HG03378 (cell line): Measurements from ENCODE around the gene EIF2B4.
"Not testable (repeated sequence)": the region's sequence is repeated elsewhere in the genome, so short reads cannot be mapped to it uniquely, and the experiment has no call there.

Experiments
- ATAC-seq: cut with Tn5 transposase; IDR thresholded peaks from one replicate; pipeline ENCODE4 v1.9.1; 2021; ENCODE audit warnings: mild to moderate bottlenecking, moderate library complexity; ENCODE audit not compliant: unreplicated experiment

The EIF2B4 gene

DNA sequence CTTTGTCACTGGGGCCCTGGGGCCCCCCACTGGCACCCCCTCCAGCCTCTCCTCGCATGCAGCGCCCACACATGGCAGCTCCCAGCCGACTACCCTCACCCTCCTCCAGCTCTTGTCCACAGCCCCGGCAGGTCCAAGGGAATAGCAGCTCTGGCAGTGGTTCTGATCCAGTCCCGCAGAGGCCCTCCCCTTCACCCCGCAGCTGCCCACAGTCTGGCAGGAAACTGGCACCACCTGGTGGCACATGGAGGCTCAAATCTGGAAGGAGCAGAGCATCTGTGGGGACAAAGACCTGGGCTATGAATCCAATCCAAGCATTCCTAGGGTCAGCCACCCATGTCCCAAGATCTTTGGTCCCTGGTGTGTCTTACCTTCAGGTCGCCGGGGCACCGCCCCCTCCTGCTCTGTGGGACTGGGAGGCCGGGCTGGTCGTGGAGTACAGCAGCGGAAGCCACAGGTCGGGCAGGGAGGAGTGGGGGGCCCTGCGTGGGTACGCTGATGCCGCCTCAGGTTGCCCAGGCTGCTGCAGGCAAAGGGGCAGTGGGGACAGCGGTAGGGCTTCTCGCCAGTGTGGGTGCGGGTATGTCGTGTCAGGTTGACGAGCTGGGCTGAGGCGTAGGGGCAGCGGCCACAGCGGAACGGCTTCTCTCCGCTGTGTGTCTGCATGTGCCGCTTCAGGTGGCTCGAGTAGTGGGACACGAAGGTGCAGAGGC, 8.1 kb upstream of the EIF2B4 start:
- ATAC-seq, result no peak

DNA sequence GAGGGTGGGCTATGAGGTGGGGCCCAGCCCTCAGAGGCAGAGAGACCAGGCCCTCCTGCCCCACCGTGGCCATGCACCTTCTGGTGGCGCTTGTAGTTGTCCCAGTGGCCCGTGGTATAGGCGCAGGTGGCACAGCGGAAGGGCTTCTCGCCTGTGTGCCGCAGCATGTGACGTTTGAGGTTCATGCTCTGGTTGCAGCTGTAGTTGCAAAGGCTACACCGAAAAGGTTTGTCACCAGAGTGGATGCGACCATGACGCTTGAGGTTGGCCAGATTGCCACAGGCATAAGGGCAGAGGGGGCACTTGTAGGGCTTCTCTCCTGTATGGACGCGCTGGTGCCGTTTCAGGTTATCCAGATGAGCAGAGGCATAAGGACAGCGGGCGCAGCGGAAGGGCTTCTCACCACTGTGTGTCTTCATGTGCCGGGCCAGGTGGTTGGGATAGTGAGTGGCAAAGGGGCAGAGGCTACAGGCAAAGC, 7.5 kb upstream of the EIF2B4 start:
- ATAC-seq, result no peak

DNA sequence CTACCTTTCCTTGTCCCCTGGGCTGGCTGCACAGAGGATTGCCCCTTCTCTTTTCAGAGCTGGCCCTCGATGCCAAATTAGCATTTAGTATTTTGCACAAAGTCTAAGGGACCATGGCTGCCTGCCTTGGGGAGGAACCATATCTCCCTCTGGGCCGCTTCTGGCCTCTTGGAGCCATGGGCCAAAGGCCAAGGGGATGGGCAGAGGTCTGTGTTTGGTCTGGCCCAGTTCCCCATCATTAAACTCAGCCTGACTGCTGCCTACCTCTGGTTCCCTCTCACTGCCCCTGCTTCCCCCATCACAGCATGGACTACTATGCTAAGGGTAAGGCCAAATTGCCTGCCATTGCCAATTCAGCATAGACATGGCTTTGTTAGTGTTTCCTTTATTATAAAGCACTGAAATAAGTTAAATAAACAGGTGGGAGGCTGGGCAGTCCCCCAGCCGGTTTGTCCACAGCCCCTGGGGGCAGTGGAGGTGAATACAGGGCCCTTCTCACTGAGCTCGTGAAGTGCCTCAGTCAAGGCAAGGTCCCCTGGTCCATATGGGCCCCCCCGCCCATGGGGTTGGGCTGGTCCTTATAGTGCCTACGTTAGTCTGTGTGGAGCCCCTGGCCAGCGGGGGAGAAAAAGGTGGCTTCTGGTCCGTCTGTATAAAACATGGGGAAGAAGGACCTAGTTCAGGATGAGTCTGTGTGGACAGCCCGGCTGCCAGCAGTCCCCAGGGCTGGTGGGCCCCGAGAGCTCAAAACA, 6.9 kb upstream of the EIF2B4 start:
- ATAC-seq, result no peak

DNA sequence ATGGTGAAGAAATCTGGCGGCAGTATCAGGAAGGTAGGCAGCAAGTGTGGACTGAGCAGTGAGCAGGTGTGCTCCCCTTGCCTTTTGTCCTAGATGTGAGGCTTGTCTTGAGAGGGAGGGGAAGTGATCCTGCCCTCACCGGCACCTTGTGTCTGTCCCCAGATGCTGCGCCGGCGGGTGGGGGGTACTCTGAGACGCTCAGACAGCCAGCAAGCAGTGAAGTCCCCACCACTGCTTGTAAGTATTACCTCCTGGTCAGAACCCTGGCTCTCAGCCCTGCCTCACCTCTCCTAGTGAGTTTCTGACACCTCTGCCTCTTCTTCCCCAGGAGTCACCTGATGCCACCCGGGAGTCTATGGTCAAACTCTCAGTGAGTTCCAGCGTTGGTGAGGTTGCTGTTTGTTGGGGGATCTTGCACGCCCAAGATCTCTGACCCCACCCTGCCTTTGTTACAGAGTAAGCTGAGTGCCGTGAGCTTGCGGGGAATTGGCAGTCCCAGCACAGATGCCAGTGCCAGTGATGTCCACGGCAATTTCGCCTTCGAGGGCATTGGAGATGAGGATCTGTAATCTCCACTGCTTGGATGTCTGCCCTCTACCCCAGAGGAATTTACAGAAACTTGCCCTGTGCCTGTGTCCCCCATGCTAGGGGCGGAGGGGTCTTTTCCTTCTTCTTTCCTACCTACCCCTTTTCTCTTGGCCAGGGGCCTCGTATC, 6.2 kb upstream of the EIF2B4 start:
- no peak for ATAC-seq

DNA sequence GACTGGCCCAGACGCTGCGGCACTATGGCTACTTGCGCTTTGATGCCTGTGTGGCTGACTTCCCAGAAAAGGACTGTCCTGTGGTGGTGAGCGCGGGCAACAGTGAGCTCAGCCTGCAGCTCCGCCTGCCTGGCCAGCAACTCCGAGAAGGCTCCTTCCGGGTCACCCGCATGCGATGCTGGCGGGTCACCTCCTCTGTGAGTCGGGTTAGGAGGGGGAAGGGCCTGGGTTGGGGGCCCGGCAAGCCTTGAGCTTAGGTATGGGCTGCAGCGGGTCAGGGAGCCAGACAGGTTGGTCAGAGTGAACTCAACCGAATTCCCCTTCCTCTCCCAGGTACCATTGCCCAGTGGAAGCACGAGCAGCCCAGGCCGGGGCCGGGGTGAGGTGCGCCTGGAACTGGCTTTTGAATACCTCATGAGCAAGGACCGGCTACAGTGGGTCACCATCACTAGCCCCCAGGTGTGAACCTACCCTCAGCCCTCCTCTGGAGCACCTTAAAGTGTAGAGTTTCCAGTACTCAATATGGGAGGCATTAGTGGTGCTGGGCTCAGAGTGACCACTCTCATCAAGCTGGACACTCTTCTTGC, 5.5 kb upstream of the EIF2B4 start:
- no peak for ATAC-seq

DNA sequence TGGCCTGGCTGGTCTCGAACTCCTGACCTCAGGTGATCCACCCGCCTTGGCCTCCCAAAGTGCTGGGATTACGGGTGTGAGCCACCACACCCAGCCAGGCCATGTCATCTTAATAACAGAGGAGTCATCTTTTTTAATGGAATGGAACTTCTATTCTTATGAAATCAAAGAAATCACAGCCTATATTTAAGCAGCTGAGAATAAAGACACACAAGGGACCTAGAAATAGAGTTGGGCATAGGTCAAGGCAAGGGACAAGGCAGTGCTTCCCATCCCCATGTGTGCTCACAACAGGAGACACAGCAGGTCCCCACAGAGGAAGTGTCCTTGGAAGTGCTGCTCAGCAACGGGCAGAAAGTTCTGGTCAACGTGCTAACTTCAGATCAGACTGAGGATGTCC, 3.4 kb upstream of the EIF2B4 start:
- no peak for ATAC-seq

DNA sequence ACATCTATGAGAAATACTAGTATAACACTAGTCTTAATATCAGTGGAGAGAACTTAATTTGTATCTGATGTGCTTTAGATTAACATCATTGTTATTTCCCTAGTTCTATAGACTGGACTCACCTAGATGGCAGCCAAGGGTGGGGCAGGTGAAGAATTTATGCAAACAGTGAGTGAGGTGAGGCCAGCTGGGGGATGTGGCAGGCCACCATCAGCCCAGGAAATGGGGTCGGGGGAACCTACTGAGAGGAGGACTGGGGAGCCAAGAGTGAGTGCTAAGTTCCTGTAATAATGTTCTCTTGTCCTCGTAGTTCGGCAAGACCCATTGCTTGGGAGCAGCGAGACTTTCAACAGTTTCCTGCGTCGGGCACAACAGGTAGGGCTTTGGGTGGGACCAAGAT, 2.8 kb upstream of the EIF2B4 start:
- no peak for ATAC-seq

DNA sequence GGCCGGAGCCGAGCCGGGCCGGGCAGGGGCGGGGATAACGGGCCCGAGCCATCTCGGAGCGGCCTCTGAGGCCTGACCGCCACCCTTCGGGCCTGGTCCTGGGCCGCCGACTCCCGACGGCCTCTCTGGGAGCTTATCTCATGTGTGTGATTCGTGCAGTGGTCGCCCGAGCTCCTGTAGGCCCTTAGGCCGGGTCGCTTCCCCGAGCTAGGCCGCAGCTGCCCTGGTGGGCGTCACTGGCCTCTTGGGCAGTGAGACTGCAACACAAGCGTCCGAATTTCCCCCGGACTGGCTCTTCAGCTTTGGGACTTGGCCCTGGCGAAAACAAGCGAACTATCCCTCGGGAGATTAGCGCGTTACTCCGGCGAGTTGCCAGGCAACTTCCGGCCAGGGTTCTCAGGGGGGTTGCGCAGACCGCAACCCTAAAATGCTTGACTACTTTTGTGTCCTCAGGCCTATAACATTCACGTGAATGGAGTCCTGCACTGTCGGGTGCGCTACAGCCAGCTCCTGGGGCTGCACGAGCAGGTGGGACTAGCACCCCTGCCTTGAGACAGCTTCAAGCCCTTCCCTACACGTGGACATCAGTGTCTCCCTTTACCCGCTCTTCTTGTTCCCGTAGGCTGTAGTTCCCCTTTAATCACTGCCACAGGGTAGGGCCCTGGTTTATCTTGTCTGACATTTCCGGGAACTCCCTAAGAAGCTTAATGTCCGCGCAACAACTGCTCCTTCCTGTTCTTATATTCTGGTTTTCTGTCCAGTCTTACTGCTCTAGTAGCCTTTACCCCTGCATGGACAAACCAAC, 880 bp upstream of the EIF2B4 start:
- ATAC-seq, result peak; percentile 23

DNA sequence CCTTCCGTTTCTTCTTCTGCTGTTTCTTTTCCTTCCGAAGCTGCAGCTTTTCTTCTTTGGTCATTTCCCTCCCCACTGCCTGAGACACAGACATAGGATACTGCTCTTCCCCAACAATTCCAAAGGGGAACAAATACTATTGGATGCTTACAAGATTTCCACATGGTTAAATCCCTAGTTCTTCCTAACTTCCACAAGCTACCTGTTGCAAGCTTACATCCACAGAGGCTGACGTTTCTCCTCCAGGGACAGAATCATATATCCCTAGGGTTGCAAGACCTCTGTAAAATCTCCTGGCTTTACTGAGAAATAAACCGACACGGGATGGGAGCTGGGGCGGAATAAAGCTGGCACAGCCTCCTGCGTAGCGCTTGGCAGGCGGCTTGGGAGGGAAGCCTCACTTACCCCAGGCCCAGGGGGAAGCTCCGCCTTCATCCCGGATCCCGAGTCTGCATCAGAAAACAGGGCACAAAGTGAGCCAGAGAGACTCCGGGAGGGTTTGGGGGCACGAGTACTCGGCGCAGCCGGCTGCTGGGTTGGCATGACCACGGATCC, 590 bp downstream of the EIF2B4 start:
- no peak for ATAC-seq

DNA sequence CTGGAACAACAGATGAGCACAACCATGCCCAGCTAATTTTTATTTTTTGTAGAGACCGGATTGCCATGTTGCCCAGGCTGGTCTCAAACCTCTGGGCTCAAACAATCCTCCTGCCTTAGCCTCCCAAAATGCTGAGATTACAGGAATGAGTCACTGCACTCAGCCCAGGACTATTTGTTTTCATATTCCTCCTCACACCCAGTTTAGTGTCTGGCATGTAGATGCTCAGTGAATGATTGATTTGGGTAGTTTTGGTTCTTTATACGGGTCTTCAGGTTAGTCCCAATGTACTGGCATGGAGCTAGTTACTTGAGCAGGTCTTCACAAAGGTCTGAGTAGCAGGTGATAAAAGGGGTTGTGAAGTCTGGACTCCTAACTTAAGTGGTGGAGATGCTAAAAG, 6.2 kb downstream of the EIF2B4 start:
- no peak for ATAC-seq

DNA sequence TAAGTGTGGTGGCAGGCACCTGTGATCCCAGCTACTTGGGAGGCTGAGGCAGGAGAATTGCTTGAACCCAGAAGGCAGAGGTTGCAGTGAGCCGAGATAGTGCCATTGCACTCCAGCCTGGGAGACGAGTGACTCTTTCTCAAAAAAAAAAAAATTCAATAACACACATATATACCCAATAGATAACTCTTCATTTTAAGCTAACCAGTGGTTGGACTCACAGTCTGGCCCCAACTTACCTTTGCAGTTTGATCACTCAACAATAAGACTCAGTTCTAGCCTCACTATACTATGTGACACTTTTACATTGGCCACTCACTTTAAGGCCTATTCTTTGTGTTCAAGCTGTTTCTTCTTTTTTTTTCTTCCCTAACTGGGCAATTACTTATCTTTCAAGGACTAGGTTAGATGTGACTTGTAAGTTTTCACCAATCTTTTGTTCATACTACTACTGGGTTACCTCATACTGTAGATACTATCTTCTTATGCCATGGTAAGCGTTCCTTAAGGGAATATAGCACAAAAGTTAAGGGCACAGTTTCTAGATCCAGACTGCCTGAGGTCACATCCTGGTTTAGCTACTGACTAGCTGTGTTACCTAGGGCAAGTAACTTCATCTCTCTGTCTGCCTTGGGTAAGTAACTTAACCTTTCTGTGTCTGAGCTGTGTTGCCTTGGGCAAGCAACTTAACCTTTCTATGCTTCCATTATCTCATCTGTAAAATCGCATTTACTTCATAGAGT, 7.3 kb downstream of the EIF2B4 start:
- ATAC-seq, result no peak

DNA sequence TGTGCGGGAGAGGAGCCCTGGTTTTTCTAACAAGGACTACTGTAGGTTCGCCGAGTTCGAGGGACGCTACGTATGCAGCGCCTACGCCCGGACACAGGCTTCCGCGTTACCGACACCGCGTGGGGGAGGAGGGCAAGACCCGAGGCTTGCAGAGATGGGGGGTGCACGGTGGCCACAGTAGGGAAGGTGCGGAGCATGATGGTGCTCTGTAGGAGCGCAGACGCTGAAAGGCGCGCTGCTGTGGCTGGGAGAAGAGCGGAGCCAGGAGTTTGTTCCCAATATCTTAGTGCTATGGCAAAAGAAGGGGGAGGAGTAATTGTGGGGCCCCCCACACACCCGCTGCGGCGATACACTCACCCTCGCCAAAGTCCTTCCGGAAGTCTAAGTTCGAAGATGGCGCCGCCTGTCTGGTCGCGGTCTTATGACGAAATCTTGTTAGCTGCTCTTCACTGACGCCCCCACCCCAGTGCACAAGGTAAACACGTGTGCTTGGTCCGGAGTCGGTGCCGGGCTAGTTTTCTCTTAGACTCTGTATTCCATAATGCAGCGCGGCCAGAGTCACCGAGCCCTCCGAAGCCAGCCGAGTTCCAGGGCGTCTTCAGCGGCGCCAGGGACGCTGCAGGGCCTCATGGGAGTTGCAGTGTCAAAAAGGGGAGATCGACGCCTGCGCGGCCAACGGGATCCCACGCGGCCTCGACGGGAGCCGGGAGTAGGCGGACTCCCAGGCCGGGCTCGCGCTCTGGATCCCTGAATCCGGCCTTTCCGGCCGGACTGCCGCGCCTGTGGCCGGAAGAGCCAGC, 13.6 kb downstream of the EIF2B4 start, which contains the start of gene GTF3C2:
TSS of gene GTF3C2 (minus strand) at position 383 of the 800 bp plus-strand sequence. CDS start 13,210 bp downstream, outside the sequence.
- peak; percentile 76 for ATAC-seq

DNA sequence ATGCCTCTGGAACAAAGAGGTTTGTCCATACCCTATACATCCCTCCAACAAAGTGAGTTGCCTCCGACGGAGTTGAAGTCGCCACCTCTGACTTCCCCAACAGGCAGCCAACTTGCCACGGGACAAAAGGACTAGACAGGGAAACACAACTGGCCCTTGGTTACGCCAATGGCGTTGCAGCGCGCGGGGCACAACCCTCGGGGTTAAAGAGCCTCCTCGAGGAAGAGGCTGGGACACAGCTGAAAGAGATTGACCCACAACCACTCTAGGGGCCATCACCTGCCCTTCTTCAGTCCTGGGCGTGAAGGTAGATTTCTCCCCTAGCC, 14.1 kb downstream of the EIF2B4 start:
- peak; percentile 29 for ATAC-seq

DNA sequence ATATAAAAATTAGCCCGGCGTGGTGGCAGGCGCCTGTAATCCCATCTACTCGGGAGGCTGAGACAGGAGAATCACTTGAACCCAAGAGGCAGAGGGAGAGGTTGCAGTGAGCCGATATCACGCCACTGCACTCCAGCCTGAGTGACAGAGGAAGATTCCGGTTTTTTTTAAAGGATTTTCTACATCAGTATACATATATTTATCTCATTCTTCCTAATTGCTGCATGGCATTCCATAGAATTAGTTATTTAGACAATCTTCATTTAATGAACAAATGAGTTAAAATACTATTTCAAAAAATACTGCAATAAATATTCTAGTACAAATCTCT, 15.6 kb downstream of the EIF2B4 start:
- ATAC-seq, result no peak

DNA sequence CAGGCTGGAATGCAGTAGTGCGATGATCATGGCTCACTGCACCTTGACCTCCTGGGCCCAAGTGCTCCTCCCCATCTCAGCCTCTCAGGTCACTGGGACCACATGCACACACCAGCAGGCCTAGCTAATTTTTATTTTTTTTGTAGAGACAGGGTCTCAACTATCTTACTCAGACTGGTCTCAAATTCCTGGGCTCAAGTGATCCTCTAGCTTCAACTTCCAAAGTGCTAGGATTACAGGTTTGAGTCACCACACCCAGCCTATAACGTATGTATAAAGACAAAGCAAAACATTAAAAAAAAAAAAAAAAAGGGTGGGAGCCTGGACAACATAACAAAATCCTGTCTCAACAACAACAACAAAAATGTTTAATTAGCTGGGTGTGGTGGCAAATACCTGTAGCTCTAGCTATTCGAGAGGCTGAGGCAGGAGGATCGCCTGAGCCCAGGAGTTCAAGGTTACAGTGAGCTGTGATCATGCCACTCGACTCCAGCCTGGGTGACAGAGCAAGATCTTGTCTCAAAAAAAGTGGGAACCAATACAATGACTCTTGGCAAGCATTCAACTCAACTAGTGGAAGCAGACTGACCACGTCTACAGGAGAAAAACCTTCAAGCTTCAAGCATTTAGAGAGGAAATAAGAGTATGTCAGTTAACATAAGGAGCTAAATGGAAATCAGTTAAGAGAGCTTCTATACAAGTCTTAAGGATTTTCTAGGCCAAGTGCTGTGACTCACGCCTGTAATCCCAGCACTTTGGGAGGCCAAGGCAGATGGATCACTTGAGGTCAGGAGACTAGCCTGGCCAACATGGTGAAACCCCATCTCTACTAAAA, 16.2 kb downstream of the EIF2B4 start:
- ATAC-seq, result no peak

DNA sequence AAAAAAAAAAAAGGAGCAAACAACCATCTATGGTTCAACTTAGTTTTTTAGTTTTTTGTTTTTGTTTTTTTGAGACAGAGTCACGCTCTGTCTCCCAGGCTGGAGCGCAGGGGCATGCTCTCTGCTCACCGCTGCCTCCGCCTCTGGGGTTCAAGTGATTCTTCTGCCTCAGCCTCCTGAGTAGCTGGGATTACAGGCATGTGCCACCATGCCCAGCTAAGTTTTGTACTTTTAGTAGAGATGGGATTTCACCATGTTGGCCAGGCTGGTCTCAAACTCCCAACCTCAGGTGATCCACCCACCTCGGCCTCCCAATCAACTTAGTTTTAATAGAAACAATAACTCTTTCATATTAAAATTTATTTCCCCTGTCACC, 16.8 kb downstream of the EIF2B4 start:
- ATAC-seq, result not testable (repeated sequence)

DNA sequence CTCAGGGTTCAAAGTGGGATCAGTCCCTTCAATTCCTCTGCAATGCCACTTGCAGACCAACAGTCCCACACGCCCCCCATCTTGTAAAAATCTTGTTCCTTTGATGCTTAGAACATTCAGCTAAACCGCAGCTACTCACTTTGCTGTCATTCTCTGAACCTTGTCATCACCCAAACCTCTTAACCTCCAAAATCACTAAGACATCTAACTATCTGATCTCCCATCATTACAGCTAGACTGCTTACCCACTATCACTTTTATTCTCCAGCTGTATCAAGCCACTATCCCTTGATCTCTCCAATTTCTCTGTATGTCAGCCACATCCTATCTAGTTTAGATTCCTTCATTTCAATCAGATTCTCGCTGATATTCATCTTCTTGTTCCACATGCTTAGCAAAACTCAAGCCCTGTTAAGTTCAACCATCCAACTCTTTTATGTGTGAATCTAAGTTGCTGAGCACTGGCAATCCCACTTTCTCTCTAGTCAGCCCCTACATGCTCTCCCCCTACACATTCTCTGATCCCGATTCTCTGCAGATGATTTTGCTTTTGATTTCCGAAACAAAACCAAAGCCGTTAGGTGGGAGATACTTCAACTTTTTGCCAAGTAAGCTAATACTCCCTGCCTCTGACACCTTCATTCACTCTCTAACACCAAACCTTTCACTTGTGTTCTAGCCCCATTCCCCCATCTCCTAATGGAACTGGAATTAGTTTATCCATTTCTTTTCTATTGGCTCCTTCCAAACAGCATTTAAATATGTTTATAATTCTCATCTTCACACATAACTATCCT, 18.1 kb downstream of the EIF2B4 start:
- no peak for ATAC-seq
